Measurements from ENCODE around the gene CIAPIN1.

CIAPIN1 gene

GRCh38 chr16:57479976-57480753 lies 33.0 kb upstream of the CIAPIN1 start:
- peak overlapping the region; percentile 70 for H3K27ac ChIP-seq (ENCODE audit: low read depth, low read length)
- peak overlapping the region; percentile 49 for H3K4me2 ChIP-seq (ENCODE audit: low read length)
- peaks cover 63% of the 10 kb centered on the region for H3K79me1 ChIP-seq (ENCODE audit: low read length)
- peak overlapping the region; percentile 38 for H2BK12ac ChIP-seq (ENCODE audit: low read length)
- H4K8ac ChIP-seq (ENCODE audit: low read depth, low read length): peak overlapping the region; percentile 72
- no peak overlapping the region for H3K23ac ChIP-seq (ENCODE audit: low read length)
- H2AK5ac ChIP-seq (ENCODE audit: low read length): no peak overlapping the region
- peaks cover 81 to 91% of the 10 kb centered on the region in 2 experiments for H3K36me3 ChIP-seq (ENCODE audit: control insufficient read depth in 1 of 2, insufficient read depth in 2 of 2, low read length in 2 of 2)
- H3K79me2 ChIP-seq (ENCODE audit: control insufficient read depth, insufficient read depth, low read length, poor library complexity): peaks cover 66% of the 10 kb centered on the region
- peak overlapping the region; percentile 66 for H3K14ac ChIP-seq (ENCODE audit: low read length)
- H3K9ac ChIP-seq (ENCODE audit: low read length): no peak overlapping the region
- H3K4me1 ChIP-seq (ENCODE audit: control insufficient read depth in 1 of 2, insufficient read depth in 2 of 2, low read length in 2 of 2): peaks cover 71 to 84% of the 10 kb centered on the region in 2 experiments
- H2BK5ac ChIP-seq (ENCODE audit: low read depth, low read length, poor library complexity): peak overlapping the region; percentile 66
- H2BK120ac ChIP-seq (ENCODE audit: insufficient read depth, low read length, poor library complexity): peak overlapping the region; percentile 57
- no peak overlapping the region for H4K12ac ChIP-seq (ENCODE audit: low read depth, low read length)
- DNase-seq: peak; percentile 43 to 69
- H3K27me3 ChIP-seq (ENCODE audit: insufficient read depth, low read length): no peaks in the 10 kb centered on the region
- no peak overlapping the region for H3K4me3 ChIP-seq (ENCODE audit: low read depth, low read length)
- no CpG with 5 or more reads among the region's 15 CpGs for WGBS (ENCODE audit: extremely low coverage, insufficient coverage, insufficient read length)
- peak overlapping the region; percentile 89 for H3K4ac ChIP-seq (ENCODE audit: low read depth, low read length)
- H2AFZ ChIP-seq (ENCODE audit: insufficient read depth, low read length, poor library complexity): no peak overlapping the region
- peak overlapping the region; percentile 19 for H3K18ac ChIP-seq (ENCODE audit: low read length)
- H3K9me3 ChIP-seq (ENCODE audit: insufficient read depth, low read depth, low read length): peaks cover 3% of the 10 kb centered on the region
- H4K91ac ChIP-seq (ENCODE audit: low read depth, low read length): peak overlapping the region; percentile 65

- Histone ChIP-seq H3K9me3 (ENCODE audit: insufficient read depth, low read depth, low read length) (peaks cover 3% of the 10 kb centered on the region), H3K9ac (ENCODE audit: low read length) (peak overlapping the region; percentile 15), H4K91ac (ENCODE audit: low read depth, low read length) (peak overlapping the region; percentile 65), H3K27me3 (ENCODE audit: insufficient read depth, low read length) (no peaks in the 10 kb centered on the region), H4K8ac (ENCODE audit: low read depth, low read length) (peak overlapping the region; percentile 72), H2AFZ (ENCODE audit: insufficient read depth, low read length, poor library complexity) (no peak overlapping the region), H3K4me2 (ENCODE audit: low read length) (peak overlapping the region; percentile 49), H3K27ac (ENCODE audit: low read depth, low read length) (peak overlapping the region; percentile 70), H3K23ac (ENCODE audit: low read length) (no peak overlapping the region), H3K4ac (ENCODE audit: low read depth, low read length) (peak overlapping the region; percentile 89), H3K14ac (ENCODE audit: low read length) (peak overlapping the region; percentile 66), H3K4me1 (ENCODE audit: control insufficient read depth in 1 of 2, insufficient read depth in 2 of 2, low read length in 2 of 2) (peaks cover 71 to 78% of the 10 kb centered on the region in 2 experiments), H2BK120ac (ENCODE audit: insufficient read depth, low read length, poor library complexity) (peak overlapping the region; percentile 57), H3K36me3 (ENCODE audit: control insufficient read depth in 1 of 2, insufficient read depth in 2 of 2, low read length in 2 of 2) (peaks cover 81 to 91% of the 10 kb centered on the region in 2 experiments), H3K4me3 (ENCODE audit: low read depth, low read length) (peak overlapping the region; percentile 38), H3K79me2 (ENCODE audit: control insufficient read depth, insufficient read depth, low read length, poor library complexity) (peaks cover 58% of the 10 kb centered on the region), H2AK5ac (ENCODE audit: low read length) (peak overlapping the region; percentile 4), H3K18ac (ENCODE audit: low read length) (peak overlapping the region; percentile 20), H3K79me1 (ENCODE audit: low read length) (peaks cover 56% of the 10 kb centered on the region), H2BK5ac (ENCODE audit: low read depth, low read length, poor library complexity) (peak overlapping the region; percentile 66), H2BK12ac (ENCODE audit: low read length) (peak overlapping the region; percentile 51), H4K12ac (ENCODE audit: low read depth, low read length) (no peak overlapping the region)
- DNase-seq: no peak
- 100% methylated on average over 1 of the region's 36 CpGs for WGBS (ENCODE audit: extremely low coverage, insufficient coverage, insufficient read length)
Measured at GRCh38 chr16:57479205-57479975, 32.2 kb upstream of the CIAPIN1 start.

GRCh38 chr16:57478396-57479204 lies 31.4 kb upstream of the CIAPIN1 start:
- Histone ChIP-seq H2BK12ac (ENCODE audit: low read length) (peak overlapping the region; percentile 51), H4K8ac (ENCODE audit: low read depth, low read length) (peak overlapping the region; percentile 24), H3K4me3 (ENCODE audit: low read depth, low read length) (peak overlapping the region; percentile 38), H3K14ac (ENCODE audit: low read length) (peak overlapping the region; percentile 26), H4K91ac (ENCODE audit: low read depth, low read length) (peak overlapping the region; percentile 27), H2AK5ac (ENCODE audit: low read length) (peak overlapping the region; percentile 4), H3K18ac (ENCODE audit: low read length) (peak overlapping the region; percentile 20), H3K36me3 (ENCODE audit: control insufficient read depth in 1 of 2, insufficient read depth in 2 of 2, low read length in 2 of 2) (peaks cover 80 to 91% of the 10 kb centered on the region in 2 experiments), H3K27ac (ENCODE audit: low read depth, low read length) (peak overlapping the region; percentile 70), H2BK5ac (ENCODE audit: low read depth, low read length, poor library complexity) (peak overlapping the region; percentile 47), H2BK120ac (ENCODE audit: insufficient read depth, low read length, poor library complexity) (no peak overlapping the region), H3K79me1 (ENCODE audit: low read length) (peaks cover 48% of the 10 kb centered on the region), H3K9me3 (ENCODE audit: insufficient read depth, low read depth, low read length) (peaks cover 3% of the 10 kb centered on the region), H3K27me3 (ENCODE audit: insufficient read depth, low read length) (no peaks in the 10 kb centered on the region), H4K12ac (ENCODE audit: low read depth, low read length) (no peak overlapping the region), H3K4ac (ENCODE audit: low read depth, low read length) (peak overlapping the region; percentile 89), H3K79me2 (ENCODE audit: control insufficient read depth, insufficient read depth, low read length, poor library complexity) (peaks cover 50% of the 10 kb centered on the region), H2AFZ (ENCODE audit: insufficient read depth, low read length, poor library complexity) (no peak overlapping the region), H3K23ac (ENCODE audit: low read length) (no peak overlapping the region), H3K4me1 (ENCODE audit: control insufficient read depth in 1 of 2, insufficient read depth in 2 of 2, low read length in 2 of 2) (peaks cover 68 to 72% of the 10 kb centered on the region in 2 experiments), H3K4me2 (ENCODE audit: low read length) (peak overlapping the region; percentile 49), H3K9ac (ENCODE audit: low read length) (peak overlapping the region; percentile 16)
- WGBS (ENCODE audit: extremely low coverage, insufficient coverage, insufficient read length): 100% methylated on average over 4 of the region's 15 CpGs
- no peak for DNase-seq
